ENCODE measurements around the gene FXYD5.

The FXYD5 gene

DNA sequence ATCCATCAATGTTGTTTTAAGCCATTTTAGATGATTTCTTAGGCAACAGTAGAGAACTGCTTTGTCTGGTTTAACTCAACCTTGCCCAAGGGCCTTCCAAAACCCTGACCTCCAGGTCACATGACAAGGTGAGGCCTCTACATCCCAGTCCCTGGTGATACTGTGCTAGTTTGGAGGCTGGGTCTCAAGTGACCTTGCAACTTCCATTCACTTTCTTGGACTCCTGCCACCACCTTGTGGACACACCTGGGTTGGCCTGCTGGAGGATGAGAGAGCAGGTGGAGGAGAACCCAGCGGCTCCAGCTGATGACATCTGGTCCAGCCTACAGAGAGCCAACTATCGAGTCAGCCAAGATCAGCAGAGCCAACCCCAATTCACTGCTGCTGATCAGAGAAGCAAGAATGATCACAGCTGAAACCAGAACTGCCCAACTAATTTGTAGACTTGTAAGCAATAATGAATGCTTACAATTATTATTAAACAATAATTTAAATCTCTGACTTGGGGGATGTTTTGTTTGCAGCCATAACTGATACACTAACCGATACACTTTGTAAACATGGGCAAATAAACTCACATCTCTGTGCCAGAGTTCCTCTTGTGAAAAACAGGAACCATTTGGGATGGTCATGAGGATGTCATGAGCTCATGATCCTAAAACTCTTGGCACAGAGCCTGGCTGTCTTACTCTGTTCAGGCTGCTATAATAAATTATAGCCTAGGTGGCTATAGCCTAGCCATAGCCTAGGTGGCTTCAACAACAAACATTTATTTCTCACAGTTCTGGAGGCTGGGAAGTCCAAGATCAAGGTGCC lies 62.5 kb downstream of the FXYD5 start:
- no peak overlapping the region for H3K4me3 ChIP-seq (ENCODE audit: low read depth, low read length)
- TF ChIP-seq, protein P1, sequence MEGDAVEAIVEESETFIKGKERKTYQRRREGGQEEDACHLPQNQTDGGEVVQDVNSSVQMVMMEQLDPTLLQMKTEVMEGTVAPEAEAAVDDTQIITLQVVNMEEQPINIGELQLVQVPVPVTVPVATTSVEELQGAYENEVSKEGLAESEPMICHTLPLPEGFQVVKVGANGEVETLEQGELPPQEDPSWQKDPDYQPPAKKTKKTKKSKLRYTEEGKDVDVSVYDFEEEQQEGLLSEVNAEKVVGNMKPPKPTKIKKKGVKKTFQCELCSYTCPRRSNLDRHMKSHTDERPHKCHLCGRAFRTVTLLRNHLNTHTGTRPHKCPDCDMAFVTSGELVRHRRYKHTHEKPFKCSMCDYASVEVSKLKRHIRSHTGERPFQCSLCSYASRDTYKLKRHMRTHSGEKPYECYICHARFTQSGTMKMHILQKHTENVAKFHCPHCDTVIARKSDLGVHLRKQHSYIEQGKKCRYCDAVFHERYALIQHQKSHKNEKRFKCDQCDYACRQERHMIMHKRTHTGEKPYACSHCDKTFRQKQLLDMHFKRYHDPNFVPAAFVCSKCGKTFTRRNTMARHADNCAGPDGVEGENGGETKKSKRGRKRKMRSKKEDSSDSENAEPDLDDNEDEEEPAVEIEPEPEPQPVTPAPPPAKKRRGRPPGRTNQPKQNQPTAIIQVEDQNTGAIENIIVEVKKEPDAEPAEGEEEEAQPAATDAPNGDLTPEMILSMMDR (IDR thresholded peaks at IDR 0.05; ENCODE audit: borderline replicate concordance, insufficient read depth, low read depth, low read length), result peak; percentile 28; the same call in 1 of the 2 replicates

DNA sequence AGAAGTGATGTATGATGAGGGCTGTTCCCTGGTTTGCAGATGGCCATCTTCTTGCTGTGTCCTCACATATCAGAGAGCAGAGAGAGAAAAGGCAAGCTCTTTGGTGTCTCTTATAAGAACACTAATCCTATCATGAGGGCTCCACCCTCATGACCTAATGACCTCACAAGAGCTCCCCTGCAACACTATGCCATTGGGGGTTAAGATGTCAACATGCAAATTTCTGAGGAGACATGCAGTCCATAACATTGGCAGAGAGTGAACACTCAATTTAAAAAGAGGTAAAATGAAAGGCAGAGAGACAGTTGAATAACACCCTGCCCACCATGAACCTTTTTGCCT lies 63.1 kb downstream of the FXYD5 start:
- no peak overlapping the region for H3K4me3 ChIP-seq (ENCODE audit: low read depth, low read length)
- TF ChIP-seq, protein P1 (IDR thresholded peaks at IDR 0.05; ENCODE audit: borderline replicate concordance, insufficient read depth, low read depth, low read length), result no peak

DNA sequence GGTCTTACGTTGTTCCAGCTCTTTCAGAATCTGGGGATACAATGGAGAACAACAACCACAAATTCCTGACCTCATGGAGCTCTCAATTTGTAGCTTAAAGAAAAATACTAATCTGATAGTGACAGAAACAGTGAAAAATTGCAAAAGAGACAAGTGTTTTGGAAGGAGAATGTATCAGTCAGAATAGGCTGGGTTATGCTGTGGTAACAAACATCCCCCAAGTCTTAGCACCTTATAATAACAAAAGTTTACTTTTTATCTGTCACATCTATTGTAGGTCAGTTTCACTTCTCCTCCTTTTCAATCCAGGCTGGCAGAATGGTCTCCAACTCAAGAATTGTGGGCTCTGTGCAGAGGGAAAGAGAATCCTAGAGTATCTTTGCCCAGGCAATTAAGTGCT lies 64.5 kb downstream of the FXYD5 start:
- TF ChIP-seq, protein P1 (IDR thresholded peaks at IDR 0.05; ENCODE audit: borderline replicate concordance, insufficient read depth, low read depth, low read length), result no peak
- H3K4me3 ChIP-seq (ENCODE audit: low read depth, low read length), result no peak overlapping the region
